Measurements from ENCODE around the gene LHFPL6. TPM values are rescaled to one million over a fixed set of nuclear protein-coding genes. Genes with fewer than 3 reads are reported as not detected.
A peak's percentile ranks its signal among the peaks of the same experiment; 100 is the strongest.

Gene LHFPL6
- total RNA-seq, 3 donors from 2014 or later = 54.2 to 99.6 (median 91.7) TPM

DNA sequence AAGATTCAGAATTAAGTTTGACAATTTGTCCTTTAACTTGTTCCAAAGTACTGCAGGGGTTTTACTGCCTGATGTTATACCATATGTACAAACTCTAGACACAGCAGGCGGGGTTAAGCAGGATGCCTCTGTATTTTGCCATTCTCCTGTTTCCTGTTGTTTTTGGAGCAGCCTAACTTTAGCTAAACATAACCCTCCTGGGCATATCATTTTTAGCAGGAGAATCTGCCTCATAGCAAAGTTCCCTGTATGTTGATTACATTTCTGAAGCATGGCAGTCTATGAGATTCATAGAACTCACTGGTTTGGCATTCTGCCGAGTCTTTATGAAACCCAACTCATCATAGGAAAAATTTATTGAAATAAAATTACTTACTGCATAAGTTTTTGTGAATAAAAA lies 5.2 kb downstream of the LHFPL6 start:
- TF ChIP-seq POLR2AphosphoS5 (IDR thresholded peaks at IDR 0.05) (no peak), POLR2A (IDR thresholded peaks at IDR 0.05) (no peak)
- TF ChIP-seq, protein P1, sequence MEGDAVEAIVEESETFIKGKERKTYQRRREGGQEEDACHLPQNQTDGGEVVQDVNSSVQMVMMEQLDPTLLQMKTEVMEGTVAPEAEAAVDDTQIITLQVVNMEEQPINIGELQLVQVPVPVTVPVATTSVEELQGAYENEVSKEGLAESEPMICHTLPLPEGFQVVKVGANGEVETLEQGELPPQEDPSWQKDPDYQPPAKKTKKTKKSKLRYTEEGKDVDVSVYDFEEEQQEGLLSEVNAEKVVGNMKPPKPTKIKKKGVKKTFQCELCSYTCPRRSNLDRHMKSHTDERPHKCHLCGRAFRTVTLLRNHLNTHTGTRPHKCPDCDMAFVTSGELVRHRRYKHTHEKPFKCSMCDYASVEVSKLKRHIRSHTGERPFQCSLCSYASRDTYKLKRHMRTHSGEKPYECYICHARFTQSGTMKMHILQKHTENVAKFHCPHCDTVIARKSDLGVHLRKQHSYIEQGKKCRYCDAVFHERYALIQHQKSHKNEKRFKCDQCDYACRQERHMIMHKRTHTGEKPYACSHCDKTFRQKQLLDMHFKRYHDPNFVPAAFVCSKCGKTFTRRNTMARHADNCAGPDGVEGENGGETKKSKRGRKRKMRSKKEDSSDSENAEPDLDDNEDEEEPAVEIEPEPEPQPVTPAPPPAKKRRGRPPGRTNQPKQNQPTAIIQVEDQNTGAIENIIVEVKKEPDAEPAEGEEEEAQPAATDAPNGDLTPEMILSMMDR (IDR thresholded peaks at IDR 0.05) = no peak
- Histone ChIP-seq H3K36me3 (no peaks in the 10 kb centered on the region), H3K4me1 (no peaks in the 10 kb centered on the region), H3K9me3 (no peaks in the 10 kb centered on the region), H3K27me3 (no peaks in the 10 kb centered on the region), H3K27ac (no peak overlapping the region), H3K4me3 (peak overlapping the region in 2 of 3 donors; percentile 1 to 97)
- intact Hi-C loops (cut with DNase I; ENCODE audit: low total_unique reads) = no loop called here
- DNase-seq (ENCODE audit: low spot score in 2 of 2) = no peak

GRCh38 chr13:39596685-39597084 lies 6.3 kb downstream of the LHFPL6 start:
- Histone ChIP-seq H3K4me1 (no peaks in the 10 kb centered on the region), H3K36me3 (no peaks in the 10 kb centered on the region), H3K4me3 (peak overlapping the region in 1 of 3 donors; percentile 35), H3K27me3 (no peaks in the 10 kb centered on the region), H3K27ac (no peak overlapping the region), H3K9me3 (no peaks in the 10 kb centered on the region)
- DNase-seq (ENCODE audit: low spot score in 2 of 2) = no peak
- TF ChIP-seq POLR2AphosphoS5 (IDR thresholded peaks at IDR 0.05) (no peak), POLR2A (IDR thresholded peaks at IDR 0.05) (no peak)
- TF ChIP-seq, protein P1 (IDR thresholded peaks at IDR 0.05) = no peak
- intact Hi-C loops (cut with DNase I; ENCODE audit: low total_unique reads) = no loop called here

DNA sequence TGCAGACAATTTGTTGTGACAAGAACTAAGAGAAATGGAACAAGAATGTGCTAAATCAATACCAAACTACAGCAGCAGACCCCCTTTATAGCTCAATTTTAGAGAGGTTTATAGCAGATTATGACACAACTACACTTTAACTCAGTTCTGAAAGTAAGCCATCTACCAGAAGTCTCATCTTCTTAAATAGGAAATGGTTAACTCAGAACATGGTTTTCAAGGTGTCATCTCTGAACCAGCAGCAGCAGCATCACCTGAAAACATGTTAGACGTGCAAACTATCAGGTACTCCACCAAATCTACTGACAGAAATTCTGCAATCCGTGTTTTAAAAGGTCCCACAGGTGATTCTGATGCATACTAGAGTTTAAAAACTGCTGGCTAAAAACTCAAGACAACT lies 6.8 kb downstream of the LHFPL6 start:
- Histone ChIP-seq H3K27me3 (no peaks in the 10 kb centered on the region), H3K9me3 (no peaks in the 10 kb centered on the region), H3K36me3 (no peaks in the 10 kb centered on the region), H3K4me3 (no peak overlapping the region), H3K27ac (no peak overlapping the region), H3K4me1 (no peaks in the 10 kb centered on the region)
- DNase-seq (ENCODE audit: low spot score in 2 of 2) = no peak
- intact Hi-C loops (cut with DNase I; ENCODE audit: low total_unique reads) = no loop called here
- TF ChIP-seq POLR2A (IDR thresholded peaks at IDR 0.05) = no peak
- TF ChIP-seq POLR2AphosphoS5 (IDR thresholded peaks at IDR 0.05) = no peak
- TF ChIP-seq, protein P1 (IDR thresholded peaks at IDR 0.05) = no peak

DNA sequence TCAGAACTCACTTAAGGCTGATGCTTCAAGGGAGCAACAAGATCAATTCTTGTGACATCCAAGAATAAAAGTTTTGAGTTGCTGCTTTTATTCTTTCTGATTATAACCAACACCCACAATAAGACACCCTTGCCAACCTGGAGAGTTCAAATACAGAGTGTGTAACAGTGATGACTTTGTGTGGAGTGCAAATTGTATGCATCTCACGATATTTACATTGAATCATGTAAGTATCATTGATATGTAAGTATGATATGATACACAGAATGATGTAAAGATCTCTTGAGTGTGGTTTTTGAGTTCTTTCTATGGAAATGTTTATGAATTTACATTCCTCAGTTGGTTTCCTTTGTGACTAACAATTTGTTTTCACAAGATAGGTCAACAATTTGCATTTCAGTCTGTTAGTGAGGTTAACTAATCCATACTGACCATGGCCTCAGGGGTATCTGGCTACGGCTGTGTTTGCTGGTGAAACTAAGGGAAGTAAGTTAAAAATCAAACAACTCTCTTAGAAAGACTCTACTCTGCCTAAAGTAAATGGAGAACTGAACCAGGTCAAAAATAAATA lies 12.4 kb downstream of the LHFPL6 start:
- Histone ChIP-seq H3K4me1 (no peaks in the 10 kb centered on the region), H3K36me3 (no peaks in the 10 kb centered on the region), H3K4me3 (no peak overlapping the region), H3K27me3 (no peaks in the 10 kb centered on the region), H3K9me3 (no peaks in the 10 kb centered on the region), H3K27ac (no peak overlapping the region)
- DNase-seq (ENCODE audit: low spot score in 2 of 2) = no peak
- intact Hi-C loops (cut with DNase I; ENCODE audit: low total_unique reads) = no loop called here
- TF ChIP-seq, protein P1 (IDR thresholded peaks at IDR 0.05) = no peak
- TF ChIP-seq POLR2AphosphoS5 (IDR thresholded peaks at IDR 0.05) (no peak), POLR2A (IDR thresholded peaks at IDR 0.05) (no peak)

GRCh38 chr13:39588384-39588783 lies 14.6 kb downstream of the LHFPL6 start:
- TF ChIP-seq POLR2A (IDR thresholded peaks at IDR 0.05) (no peak), POLR2AphosphoS5 (IDR thresholded peaks at IDR 0.05) (no peak)
- TF ChIP-seq, protein P1 (IDR thresholded peaks at IDR 0.05) = no peak
- no peak overlapping the region for H3K27ac ChIP-seq
- H3K4me1 ChIP-seq = no peaks in the 10 kb centered on the region
- no peaks in the 10 kb centered on the region for H3K9me3 ChIP-seq
- intact Hi-C loops (cut with DNase I; ENCODE audit: low total_unique reads) = no loop called here
- no peaks in the 10 kb centered on the region for H3K27me3 ChIP-seq
- no peak for DNase-seq (ENCODE audit: low spot score in 2 of 2)
- no peaks in the 10 kb centered on the region for H3K36me3 ChIP-seq
- no peak overlapping the region for H3K4me3 ChIP-seq
